Mesenchymal stem cell (in vitro differentiated cells and primary cell): ENCODE data around the gene ITPA. TPM values are rescaled to one million over a fixed set of nuclear protein-coding genes. Genes with fewer than 3 reads are reported as not detected.
A peak's percentile ranks its signal among the peaks of the same experiment; 100 is the strongest.

ENCODE experiments used
- DNase-seq: peaks from one replicate; pipeline ENCODE4 v3.0.0-alpha.2; 2013
- H2AFZ ChIP-seq: one replicate; pipeline ENCODE4 v1.6.1; 2013; ENCODE audit warnings: low read depth, mild to moderate bottlenecking, control low read depth, inconsistent platforms, low read length, moderate library complexity
- H2AK5ac ChIP-seq: 2 replicates; pipeline ENCODE4 v1.6.1; 2013; ENCODE audit warnings: low read length, moderate library complexity, mild to moderate bottlenecking, inconsistent platforms; ENCODE audit not compliant: severe bottlenecking
- H2BK120ac ChIP-seq: one replicate; pipeline ENCODE4 v1.6.1; 2013; ENCODE audit warnings: low read depth, mild to moderate bottlenecking, inconsistent platforms, low read length, moderate library complexity
- H2BK12ac ChIP-seq, 2 experiments: one replicate each; pipeline ENCODE4 v1.6.1; 2013; ENCODE audit warnings: inconsistent platforms in 2 of 2, low read length in 2 of 2, mild to moderate bottlenecking in 2 of 2, moderate library complexity in 2 of 2, control low read depth in 1 of 2
- H2BK15ac ChIP-seq: one replicate; pipeline ENCODE4 v1.6.1; 2013; ENCODE audit warnings: mild to moderate bottlenecking, low read depth, inconsistent platforms; ENCODE audit not compliant: poor library complexity, severe bottlenecking
- H2BK5ac ChIP-seq: 2 replicates; pipeline ENCODE4 v1.6.1; 2013; ENCODE audit warnings: low read depth, mild to moderate bottlenecking, low read length, control low read depth, inconsistent platforms; ENCODE audit not compliant: poor library complexity, severe bottlenecking
- H3K14ac ChIP-seq, 2 experiments: one replicate each; pipeline ENCODE4 v1.6.1; 2013; ENCODE audit warnings: inconsistent platforms in 2 of 2, low read length in 2 of 2, control low read depth in 1 of 2, mild to moderate bottlenecking in 1 of 2, moderate library complexity in 1 of 2
- H3K18ac ChIP-seq, 2 experiments: one replicate each; pipeline ENCODE4 v1.6.1; 2013; ENCODE audit warnings: inconsistent platforms in 2 of 2, low read length in 2 of 2, control low read depth in 1 of 2, low read depth in 1 of 2, mild to moderate bottlenecking in 1 of 2
- H3K23ac ChIP-seq, 2 experiments: one replicate each; pipeline ENCODE4 v1.6.1; 2013; ENCODE audit warnings: inconsistent platforms in 2 of 2, low read length in 2 of 2, mild to moderate bottlenecking in 2 of 2, moderate library complexity in 2 of 2, control low read depth in 1 of 2
- H3K27ac ChIP-seq: 2 replicates; pipeline ENCODE4 v1.5.1; 2013; ENCODE audit warnings: mild to moderate bottlenecking, moderate library complexity, low read length, control low read depth, inconsistent platforms; ENCODE audit not compliant: poor library complexity, severe bottlenecking
- H3K27me3 ChIP-seq, 2 experiments: 2 replicates each; pipeline versions ENCODE4 v1.6.1 to v1.7.0; 2013; ENCODE audit warnings: low read length in 2 of 2, mild to moderate bottlenecking in 2 of 2, moderate library complexity in 2 of 2, control low read depth in 1 of 2, inconsistent platforms in 1 of 2; ENCODE audit not compliant: control insufficient read depth in 1 of 2, insufficient read depth in 1 of 2
- H3K36me3 ChIP-seq, 2 experiments: 2 replicates each; pipeline versions ENCODE4 v1.6.1 to v1.7.0; 2013; ENCODE audit warnings: low read length in 2 of 2, control low read depth in 1 of 2, inconsistent platforms in 1 of 2, low read depth in 1 of 2, mild to moderate bottlenecking in 1 of 2; ENCODE audit not compliant: insufficient read depth in 2 of 2, control insufficient read depth in 1 of 2
- H3K4ac ChIP-seq, 2 experiments: one replicate each; pipeline ENCODE4 v1.6.1; 2013; ENCODE audit warnings: inconsistent platforms in 2 of 2, low read length in 2 of 2, mild to moderate bottlenecking in 2 of 2, moderate library complexity in 2 of 2, control low read depth in 1 of 2, low read depth in 1 of 2
- H3K4me1 ChIP-seq: 2 replicates; pipeline ENCODE4 v1.6.1; 2013; ENCODE audit warnings: low read depth, low read length, control low read depth; ENCODE audit not compliant: control insufficient read depth, insufficient read depth
- H3K4me2 ChIP-seq: 2 replicates; pipeline ENCODE4 v1.6.1; 2013; ENCODE audit warnings: low read length, mild to moderate bottlenecking, inconsistent platforms; ENCODE audit not compliant: poor library complexity, severe bottlenecking
- H3K4me3 ChIP-seq, 2 experiments: 2 replicates each; pipeline versions ENCODE4 v1.5.1 to v1.7.0; 2013; ENCODE audit warnings: low read length in 2 of 2, mild to moderate bottlenecking in 2 of 2, control low read depth in 1 of 2, low read depth in 1 of 2; ENCODE audit not compliant: insufficient read depth in 1 of 2
- H3K79me1 ChIP-seq: replicated peaks from 2 replicates; pipeline ENCODE4 v1.6.1; 2013; ENCODE audit warnings: mild to moderate bottlenecking, control low read depth, low read length, inconsistent platforms; ENCODE audit not compliant: poor library complexity, severe bottlenecking
- H3K9ac ChIP-seq: 2 replicates; pipeline ENCODE4 v1.7.0; 2013; ENCODE audit warnings: mild to moderate bottlenecking, low read length, moderate library complexity
- H3K9me3 ChIP-seq: 2 replicates; pipeline ENCODE4 v1.7.0; 2013; ENCODE audit warnings: mild to moderate bottlenecking, low read length; ENCODE audit not compliant: control insufficient read depth
- H4K8ac ChIP-seq: one replicate; pipeline ENCODE4 v1.6.1; 2013; ENCODE audit warnings: inconsistent platforms, mild to moderate bottlenecking, low read length, moderate library complexity
- H4K91ac ChIP-seq: one replicate; pipeline ENCODE4 v1.6.1; 2013; ENCODE audit warnings: mild to moderate bottlenecking, low read length, inconsistent platforms
- WGBS: methylation state at CpG from one replicate; pipeline ENCODE4 v1.1.7; 2013; ENCODE audit warnings: mixed read lengths; 5-methylcytosine and 5-hydroxymethylcytosine counted together
- polyA plus RNA-seq, 2 experiments: library from polyadenylated mRNA; stranded (reverse); fragments of 200-250 nt; gene quantifications; one replicate each; pipeline ENCODE4 v1.2.3, GENCODE V29; 2013

Gene ITPA
- 61.9 TPM for polyA plus RNA-seq (2013, experiment 1 of 2)
- 64.3 TPM for polyA plus RNA-seq (2013, experiment 2 of 2)

GRCh38 chr20:3209257-3209945 lies at the start of gene ITPA:
Gene ITPA (plus strand): TSS chr20:3209498. CDS start chr20:3209552, 54 bp downstream.
- no peaks in the 10 kb centered on the region for H3K27me3 ChIP-seq
- peak within 1 kb of the TSS; percentile 85 to 97 for H3K4me3 ChIP-seq
- H3K4ac ChIP-seq = peak within 1 kb of the TSS; percentile 90 to 99
- H2AK5ac ChIP-seq = peak within 1 kb of the TSS; percentile 84
- peaks cover 26% of the 10 kb centered on the region for H3K79me1 ChIP-seq
- H3K23ac ChIP-seq = no peak within 1 kb of the TSS
- peak within 1 kb of the TSS; percentile 100 for H2BK120ac ChIP-seq
- peak within 1 kb of the TSS; percentile 84 for H2AFZ ChIP-seq
- peak; percentile 63 for DNase-seq
- H3K18ac ChIP-seq = peak within 1 kb of the TSS; percentile 90 to 92
- H4K91ac ChIP-seq = peak within 1 kb of the TSS; percentile 96
- H3K9me3 ChIP-seq = no peaks in the 10 kb centered on the region
- H3K27ac ChIP-seq = peak within 1 kb of the TSS; percentile 75
- peak within 1 kb of the TSS in 1 of 2 experiments; percentile 48 for H2BK12ac ChIP-seq
- H4K8ac ChIP-seq = peak within 1 kb of the TSS; percentile 97
- H3K14ac ChIP-seq = peak within 1 kb of the TSS; percentile 5 to 93
- peak within 1 kb of the TSS; percentile 88 for H3K9ac ChIP-seq
- peaks cover 12 to 20% of the 10 kb centered on the region in 2 experiments for H3K36me3 ChIP-seq
- under 1% methylated on average over 46 of the region's 48 CpGs for WGBS
- H3K4me1 ChIP-seq = peaks cover 11% of the 10 kb centered on the region
- H3K4me2 ChIP-seq = peak within 1 kb of the TSS; percentile 72
- H2BK5ac ChIP-seq = peak within 1 kb of the TSS; percentile 69
- H2BK15ac ChIP-seq = peak within 1 kb of the TSS; percentile 78

- Histone ChIP-seq H3K79me1 (no peaks in the 10 kb centered on the region), H3K4ac (no peak overlapping the region), H2BK5ac (no peak overlapping the region), H2BK12ac (no peak overlapping the region), H3K14ac (no peak overlapping the region), H2AK5ac (no peak overlapping the region), H3K4me2 (no peak overlapping the region), H4K91ac (no peak overlapping the region), H4K8ac (no peak overlapping the region), H2BK120ac (no peak overlapping the region), H3K23ac (no peak overlapping the region), H3K18ac (no peak overlapping the region), H3K27ac (no peak overlapping the region), H3K9me3 (no peaks in the 10 kb centered on the region), H3K4me1 (peaks cover 9% of the 10 kb centered on the region), H3K4me3 (peak overlapping the region in 1 of 2 experiments; percentile 90), H3K36me3 (peaks cover 4 to 21% of the 10 kb centered on the region in 2 experiments), H2AFZ (no peak overlapping the region), H3K9ac (peak overlapping the region; percentile 98), H3K27me3 (no peaks in the 10 kb centered on the region), H2BK15ac (no peak overlapping the region)
- DNase-seq = no peak
- WGBS = 96% methylated on average over 6 of the region's 6 CpGs
These were observed 48.9 kb upstream of the ITPA start for GRCh38 chr20:3160418-3160817.

DNA sequence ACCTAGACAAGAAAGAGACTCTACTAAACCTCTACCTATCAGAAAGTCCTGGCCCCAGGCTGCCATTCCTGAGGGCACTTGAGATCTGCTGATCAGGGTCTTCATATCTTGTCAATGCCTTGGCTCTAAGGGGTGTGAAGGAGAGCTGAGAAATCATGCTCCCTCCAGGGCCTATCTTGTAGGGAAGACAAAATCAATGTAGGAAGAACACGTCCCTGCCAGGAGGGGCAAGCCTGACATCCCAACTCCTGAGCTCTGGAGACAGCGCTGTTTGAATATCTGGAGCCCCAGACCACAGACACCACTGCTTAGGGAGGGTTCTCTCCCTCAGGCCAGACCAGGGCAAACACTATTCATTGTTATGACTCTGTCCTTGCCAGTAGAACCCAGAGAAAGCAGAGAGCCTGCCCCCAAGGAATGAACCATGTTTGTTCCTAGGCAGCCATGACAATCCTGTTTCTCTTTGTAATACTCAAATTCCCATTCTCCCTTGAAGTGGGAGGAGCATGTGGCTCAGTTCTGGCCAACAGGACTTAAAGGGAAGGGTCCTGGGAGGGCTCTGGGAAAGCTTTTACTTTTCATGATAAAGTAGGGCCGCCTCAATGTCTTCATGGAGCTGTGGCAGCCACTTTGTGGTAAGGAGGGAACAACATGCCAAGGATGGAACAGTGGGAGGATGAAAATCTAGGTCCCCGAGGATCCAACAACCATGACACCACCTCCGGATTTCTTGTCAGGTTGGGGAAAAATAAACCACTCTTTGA lies 47.8 kb upstream of the ITPA start:
- H2AFZ ChIP-seq = no peak overlapping the region
- no peak overlapping the region for H3K9ac ChIP-seq
- peaks cover 0 to 32% of the 10 kb centered on the region in 2 experiments for H3K36me3 ChIP-seq

DNA sequence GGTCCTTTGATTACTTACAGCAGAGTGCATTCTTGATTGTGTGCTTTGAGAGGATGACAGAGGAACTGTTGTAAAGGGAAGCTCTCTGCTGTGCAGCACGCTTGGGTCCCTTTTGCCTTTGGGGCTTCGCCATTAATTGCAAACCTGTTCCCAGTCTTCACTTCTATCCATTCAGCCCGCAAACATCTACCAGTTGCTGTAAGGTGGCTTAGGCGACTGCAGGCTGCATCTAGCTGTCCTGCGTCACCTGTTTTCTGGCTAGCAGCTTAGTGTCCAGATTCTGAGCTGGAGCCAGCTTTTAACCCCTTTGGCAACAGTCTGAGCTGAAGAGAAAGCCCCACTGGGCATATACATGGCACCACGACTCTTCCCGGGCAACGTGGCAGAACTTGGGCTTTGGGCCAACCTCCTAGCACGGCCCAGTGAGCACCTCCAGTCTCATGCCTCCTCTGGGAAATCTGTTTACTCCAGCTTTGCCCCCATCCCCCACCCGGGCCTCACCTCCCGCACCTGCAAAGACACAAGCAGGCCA lies 47.2 kb upstream of the ITPA start:
- Histone ChIP-seq H2BK15ac (no peak overlapping the region), H3K36me3 (peaks cover 0 to 39% of the 10 kb centered on the region in 2 experiments), H2BK120ac (no peak overlapping the region), H3K18ac (no peak overlapping the region), H4K91ac (no peak overlapping the region), H3K27me3 (no peaks in the 10 kb centered on the region), H2BK12ac (no peak overlapping the region), H3K79me1 (no peaks in the 10 kb centered on the region), H3K23ac (no peak overlapping the region), H3K4me1 (peaks cover 10% of the 10 kb centered on the region), H3K9me3 (no peaks in the 10 kb centered on the region), H2AFZ (no peak overlapping the region), H3K27ac (no peak overlapping the region), H4K8ac (no peak overlapping the region), H2BK5ac (no peak overlapping the region), H3K14ac (no peak overlapping the region), H3K4me2 (no peak overlapping the region), H3K4me3 (no peak overlapping the region), H3K9ac (no peak overlapping the region), H3K4ac (no peak overlapping the region), H2AK5ac (no peak overlapping the region)
- 79% methylated on average over 9 of the region's 11 CpGs for WGBS
- no peak for DNase-seq

More for the DNA sequence above, 47.8 kb upstream of the ITPA start:
- Histone ChIP-seq H2BK12ac (no peak overlapping the region), H3K23ac (no peak overlapping the region), H3K14ac (no peak overlapping the region), H3K27me3 (no peaks in the 10 kb centered on the region), H3K4me2 (no peak overlapping the region), H2AK5ac (peak overlapping the region; percentile 30), H3K79me1 (no peaks in the 10 kb centered on the region), H2BK5ac (no peak overlapping the region), H4K91ac (no peak overlapping the region), H3K9me3 (no peaks in the 10 kb centered on the region), H3K4ac (no peak overlapping the region), H2BK15ac (no peak overlapping the region), H2BK120ac (no peak overlapping the region), H3K27ac (no peak overlapping the region), H3K18ac (no peak overlapping the region), H4K8ac (no peak overlapping the region), H3K4me1 (peaks cover 11% of the 10 kb centered on the region), H3K4me3 (no peak overlapping the region)
- WGBS = 71% methylated on average over 4 of the region's 5 CpGs
- DNase-seq = no peak
